LNCAP (cell line): Measurements from ENCODE around the gene TTC9B.

ENCODE experiments used
- TF ChIP-seq, protein P1 (sequence below): fragments of 450-650 bp; IDR thresholded peaks from 2 replicates; pipeline ENCODE4 v1.5.1; 2017; ENCODE audit warnings: mild to moderate bottlenecking

The TTC9B gene

DNA sequence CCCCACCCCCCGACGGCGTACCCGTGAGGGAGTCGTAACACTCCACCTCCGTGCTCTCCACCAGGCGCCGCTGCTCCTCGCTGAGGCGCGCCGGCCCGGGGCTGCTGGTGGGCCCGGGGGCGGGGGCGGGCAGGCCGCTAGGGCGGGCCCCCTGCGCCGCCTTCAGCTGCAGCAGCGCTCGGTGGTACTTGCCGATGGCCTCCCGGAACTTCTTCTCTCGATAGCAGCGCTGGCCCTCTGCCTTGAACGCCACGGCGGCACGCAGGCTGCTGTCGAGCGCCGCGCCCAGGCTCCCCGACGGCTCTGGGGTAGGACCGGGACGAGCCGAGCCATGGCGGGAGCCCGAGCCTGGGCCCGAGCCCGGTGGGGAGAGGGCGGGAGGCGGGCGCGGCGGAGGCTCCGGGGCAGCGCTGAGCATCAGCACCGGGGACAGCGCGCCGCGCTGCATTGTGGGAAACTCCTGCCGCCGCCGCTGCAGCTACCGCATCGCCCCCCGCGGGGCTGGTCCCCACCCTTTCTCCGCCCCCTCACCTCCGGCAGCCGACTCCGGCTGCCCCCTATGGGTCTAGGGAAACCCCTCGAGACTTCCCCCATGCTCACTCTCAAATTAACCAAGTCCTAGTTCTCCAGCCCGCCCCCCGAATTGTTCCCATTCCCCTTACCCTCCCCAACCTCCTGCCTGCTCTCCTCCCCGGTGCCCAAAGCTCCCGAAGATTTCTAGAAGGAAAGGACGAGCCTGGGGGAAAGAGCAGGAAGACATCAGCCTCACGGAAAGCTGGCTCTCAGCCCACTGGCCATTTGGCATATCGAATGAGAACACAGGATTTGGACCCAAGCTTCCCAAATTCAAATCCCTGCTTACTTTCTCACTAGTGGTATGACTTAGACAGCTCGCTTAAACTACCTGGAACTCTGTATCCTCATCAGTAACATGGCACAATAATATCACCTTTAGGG is at the start of gene TTC9B:
Gene TTC9B (minus strand): TSS at position 451 of the 957 bp plus-strand sequence. CDS start 3 bp downstream, at position 448.
- TF ChIP-seq, protein P1, sequence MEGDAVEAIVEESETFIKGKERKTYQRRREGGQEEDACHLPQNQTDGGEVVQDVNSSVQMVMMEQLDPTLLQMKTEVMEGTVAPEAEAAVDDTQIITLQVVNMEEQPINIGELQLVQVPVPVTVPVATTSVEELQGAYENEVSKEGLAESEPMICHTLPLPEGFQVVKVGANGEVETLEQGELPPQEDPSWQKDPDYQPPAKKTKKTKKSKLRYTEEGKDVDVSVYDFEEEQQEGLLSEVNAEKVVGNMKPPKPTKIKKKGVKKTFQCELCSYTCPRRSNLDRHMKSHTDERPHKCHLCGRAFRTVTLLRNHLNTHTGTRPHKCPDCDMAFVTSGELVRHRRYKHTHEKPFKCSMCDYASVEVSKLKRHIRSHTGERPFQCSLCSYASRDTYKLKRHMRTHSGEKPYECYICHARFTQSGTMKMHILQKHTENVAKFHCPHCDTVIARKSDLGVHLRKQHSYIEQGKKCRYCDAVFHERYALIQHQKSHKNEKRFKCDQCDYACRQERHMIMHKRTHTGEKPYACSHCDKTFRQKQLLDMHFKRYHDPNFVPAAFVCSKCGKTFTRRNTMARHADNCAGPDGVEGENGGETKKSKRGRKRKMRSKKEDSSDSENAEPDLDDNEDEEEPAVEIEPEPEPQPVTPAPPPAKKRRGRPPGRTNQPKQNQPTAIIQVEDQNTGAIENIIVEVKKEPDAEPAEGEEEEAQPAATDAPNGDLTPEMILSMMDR = no peak

DNA sequence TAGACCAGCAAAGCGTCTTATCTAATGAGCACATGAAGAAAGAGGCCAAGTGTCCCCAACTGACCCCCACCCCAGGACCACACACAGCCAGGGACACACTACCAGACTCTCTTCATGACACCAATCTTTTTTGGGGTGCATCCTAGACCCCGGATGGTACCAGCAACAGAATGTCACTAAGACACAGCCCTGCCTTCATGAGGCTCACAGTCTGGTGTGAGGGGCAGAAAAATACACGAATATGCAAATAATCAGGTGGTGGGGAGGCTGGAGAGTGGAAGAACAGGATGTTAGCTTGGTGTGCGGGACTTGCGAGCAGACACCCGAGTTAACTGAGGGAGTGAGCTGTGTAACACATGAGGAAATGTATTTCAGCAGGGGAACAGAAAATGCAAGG is 49.4 kb upstream of the TTC9B start:
- TF ChIP-seq, protein P1 = no peak

DNA sequence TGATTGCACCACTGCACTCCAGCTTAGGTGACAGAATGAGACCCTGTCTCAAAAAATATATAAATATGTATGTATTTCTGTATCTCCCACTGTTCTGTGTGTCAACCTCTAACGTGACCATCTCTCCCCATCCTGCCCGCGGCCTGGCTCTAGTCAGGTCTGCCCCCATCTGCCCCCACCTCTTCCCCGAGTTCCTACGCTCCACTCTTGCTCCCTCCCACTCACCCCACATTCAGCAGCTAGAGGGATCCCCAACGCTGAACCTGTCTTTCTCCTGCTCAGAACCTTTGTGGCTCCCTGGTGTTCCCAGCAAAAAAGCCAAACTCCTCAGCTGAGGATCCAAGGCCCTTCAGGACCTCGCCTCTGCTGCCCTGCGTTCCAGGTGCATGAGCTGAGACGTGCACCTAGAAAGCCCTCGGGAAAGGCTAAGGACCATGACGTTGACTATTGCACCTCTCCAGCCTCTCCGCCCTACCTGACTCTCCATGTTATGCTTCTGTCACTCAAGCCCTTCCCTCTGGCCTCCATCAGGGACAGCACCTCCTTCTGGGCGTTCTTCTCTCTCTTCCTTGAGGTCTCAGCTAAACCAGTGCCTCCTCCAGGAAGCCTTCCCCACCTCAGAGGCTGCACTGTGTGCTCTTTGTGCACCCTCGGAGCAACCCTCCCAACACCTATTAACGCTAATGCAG is 48.9 kb upstream of the TTC9B start:
- TF ChIP-seq, protein P1 = no peak

DNA sequence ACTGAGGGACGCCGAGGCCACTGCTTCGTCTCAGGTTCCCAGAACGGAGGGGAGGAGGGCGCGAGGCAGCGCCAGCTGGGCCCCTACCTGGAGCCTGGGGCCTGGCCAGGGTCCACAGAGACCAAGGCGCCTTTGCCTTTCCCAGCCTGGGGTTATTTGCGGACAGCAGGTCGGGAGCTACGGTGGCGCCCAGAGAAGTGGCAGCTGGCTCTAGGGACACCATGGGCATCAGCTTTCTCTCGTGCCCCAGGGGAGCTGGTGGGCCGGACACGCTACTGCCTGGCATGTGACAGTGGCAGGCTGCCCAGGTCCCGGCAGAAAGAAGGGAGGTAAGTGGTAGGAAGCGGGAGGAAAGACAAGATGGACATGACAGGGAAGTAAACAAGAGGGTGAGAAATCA is 47.9 kb upstream of the TTC9B start:
- TF ChIP-seq, protein P1 = no peak

DNA sequence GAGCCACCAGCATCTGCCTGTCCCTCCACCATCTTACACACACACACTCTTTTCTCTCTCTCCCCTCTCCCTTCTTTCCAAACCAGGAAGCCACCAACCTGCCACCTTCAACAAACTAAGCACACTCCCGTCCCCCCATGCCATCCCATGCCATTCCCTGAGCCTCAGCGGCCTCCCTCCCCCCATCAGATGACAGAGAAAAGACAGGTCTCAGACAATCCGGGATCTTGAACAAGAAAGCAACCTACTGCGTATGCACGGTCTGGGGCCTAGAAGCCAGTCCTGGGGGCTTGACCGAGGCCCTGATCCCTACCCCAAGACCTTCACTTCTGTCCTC is 47.5 kb upstream of the TTC9B start:
- TF ChIP-seq, protein P1 = no peak

DNA sequence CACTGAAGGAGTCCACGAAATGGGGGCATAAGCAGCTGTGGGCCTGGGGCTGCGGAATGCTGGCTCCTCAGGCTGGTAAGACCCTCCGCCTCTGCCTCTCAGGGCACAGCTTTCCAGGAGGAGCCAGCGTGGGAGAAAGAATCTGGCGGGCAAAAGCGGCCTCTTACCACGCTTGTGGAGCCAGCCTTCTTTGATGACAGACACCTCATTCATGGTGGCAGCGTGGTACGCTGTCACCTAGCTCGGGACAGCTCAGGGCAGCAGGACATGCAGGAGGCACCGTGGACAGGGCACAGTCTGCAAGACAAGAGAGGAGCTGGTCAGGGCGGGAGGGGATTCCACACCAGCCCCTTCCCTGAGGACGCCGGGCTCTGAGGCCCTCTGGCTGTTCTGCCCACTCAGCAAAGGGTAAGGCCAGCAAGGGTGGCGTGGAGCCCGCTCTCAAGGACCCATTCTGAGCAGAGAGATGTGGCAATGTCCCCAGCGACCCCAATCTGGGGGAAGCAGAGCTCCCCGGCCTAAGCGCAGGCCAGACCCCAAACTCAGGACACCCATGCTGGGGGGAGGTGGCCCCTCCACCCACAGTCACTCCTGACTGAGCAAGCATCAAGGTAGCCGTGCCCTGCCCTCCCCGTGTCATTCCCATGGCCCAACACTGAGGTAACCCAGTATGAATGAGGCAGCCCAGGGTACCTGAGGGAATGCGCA is 47.0 kb upstream of the TTC9B start:
- TF ChIP-seq, protein P1 = no peak

DNA sequence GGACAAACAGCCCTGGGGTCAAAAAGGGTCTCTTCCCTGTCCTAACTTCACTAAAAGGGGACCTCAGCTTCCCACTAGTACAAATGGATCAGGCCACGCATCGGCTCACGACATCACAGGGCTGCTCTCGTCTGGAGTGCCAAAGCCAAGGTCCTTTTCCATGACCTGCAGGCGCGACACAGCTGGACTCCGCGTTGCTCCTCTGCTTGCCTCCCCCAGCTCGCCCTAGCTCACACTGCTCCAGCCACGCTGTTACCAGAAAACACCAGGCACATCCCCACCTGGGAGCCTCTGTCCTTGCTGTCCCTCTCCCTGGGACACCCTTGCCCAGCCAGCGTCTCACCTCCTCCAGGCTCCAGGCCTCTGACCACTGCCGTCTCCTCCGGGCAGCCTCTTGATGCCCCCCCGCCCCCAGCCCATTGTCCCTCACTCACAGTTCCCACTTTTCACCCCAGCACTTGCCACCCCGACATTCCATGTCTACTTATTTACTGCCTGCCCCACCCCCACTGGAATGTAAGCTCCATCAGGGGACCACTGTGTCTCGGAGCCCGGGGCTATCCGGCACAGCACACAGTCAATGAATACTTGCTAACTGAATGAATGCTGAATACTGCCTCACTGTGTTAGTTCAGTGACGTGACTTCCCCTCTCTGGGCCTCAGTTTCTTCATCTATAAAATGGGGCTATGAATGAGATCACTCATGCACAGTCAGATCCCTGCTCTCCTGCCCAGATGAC is 46.3 kb upstream of the TTC9B start:
- TF ChIP-seq, protein P1 = no peak
